SU-DHL-6 (cell line): ENCODE measurements around the gene PDIA5.

Experiments
- H2AFZ ChIP-seq: fragments of 200-600 bp; sonication (generic); 2 replicates; pipeline ENCODE4 v1.6.1; 2014; ENCODE audit warnings: low read depth, mild to moderate bottlenecking, moderate library complexity, mixed read lengths, antibody characterized with exemption, low read length; ENCODE audit not compliant: severe bottlenecking
- H3F3A ChIP-seq: fragments of 200-600 bp; shearing (Covaris generic); 2 replicates; pipeline ENCODE4 v1.6.0; 2016; ENCODE audit warnings: antibody characterized with exemption, mild to moderate bottlenecking; ENCODE audit not compliant: insufficient read depth
- H3K27ac ChIP-seq: fragments of 200-600 bp; sonication (generic); 2 replicates; pipeline ENCODE4 v1.5.1; 2016; ENCODE audit warnings: low read depth, mild to moderate bottlenecking, low read length, moderate library complexity, mixed read lengths
- H3K27me3 ChIP-seq: fragments of 200-600 bp; sonication (generic), shearing (Covaris generic); 2 replicates; pipeline ENCODE4 v1.6.0; 2014; ENCODE audit warnings: mild to moderate bottlenecking, low read length
- H3K36me3 ChIP-seq: fragments of 200-600 bp; sonication (generic); 2 replicates; pipeline ENCODE4 v1.6.1; 2014; ENCODE audit warnings: mild to moderate bottlenecking, low read length, mixed read lengths
- H3K4me2 ChIP-seq: fragments of 300-600, 200-600 bp; shearing (Covaris generic), sonication (generic); 2 replicates; pipeline ENCODE4 v1.6.0; 2014; ENCODE audit warnings: low read length, low read depth, mild to moderate bottlenecking; ENCODE audit not compliant: poor library complexity, severe bottlenecking
- H3K4me3 ChIP-seq: fragments of 200-600 bp; sonication (generic); 2 replicates; pipeline ENCODE4 v1.5.1; 2014; ENCODE audit warnings: antibody characterized with exemption, low read length, mild to moderate bottlenecking, mixed read lengths; ENCODE audit not compliant: insufficient read depth, poor library complexity, severe bottlenecking
- H3K79me2 ChIP-seq: fragments of 200-600 bp; sonication (generic); 2 replicates; pipeline ENCODE4 v1.6.1; 2014; ENCODE audit warnings: mild to moderate bottlenecking, low read length, moderate library complexity; ENCODE audit not compliant: insufficient read depth
- H3K9ac ChIP-seq: fragments of 200-600 bp; sonication (generic); 2 replicates; pipeline ENCODE4 v1.7.0; 2014; ENCODE audit warnings: mild to moderate bottlenecking, low read length
- H3K9me2 ChIP-seq: fragments of 200-600 bp; sonication (generic); replicated peaks from 2 replicates; pipeline ENCODE4 v1.6.1; 2014; ENCODE audit warnings: low read length; ENCODE audit not compliant: insufficient read depth
- H3K9me3 ChIP-seq: fragments of 200-600 bp; sonication (generic); 2 replicates; pipeline ENCODE4 v1.6.1; 2014; ENCODE audit warnings: low read length, mixed read lengths; ENCODE audit not compliant: insufficient read depth
- H4K20me1 ChIP-seq: fragments of 200-600 bp; sonication (generic); 2 replicates; pipeline ENCODE4 v1.6.1; 2014; ENCODE audit warnings: low read depth, mild to moderate bottlenecking, antibody characterized with exemption, low read length, moderate library complexity, mixed read lengths
- EZH2phosphoT487 ChIP-seq: fragments of 200-600 bp; sonication (generic), shearing (Covaris generic); conservative IDR thresholded peaks from 2 replicates; pipeline ENCODE4 v1.6.1; 2018; ENCODE audit warnings: mild to moderate bottlenecking, antibody characterized with exemption, low read length, moderate library complexity, mixed read lengths
- TF ChIP-seq, protein P1 (sequence below): fragments of 200-600 bp; sonication (generic); IDR thresholded peaks from one replicate; pipeline ENCODE4 v1.5.1; 2017; ENCODE audit warnings: antibody characterized with exemption, mild to moderate bottlenecking, low read length, moderate library complexity; ENCODE audit not compliant: insufficient read depth, poor library complexity, severe bottlenecking

The PDIA5 gene

DNA sequence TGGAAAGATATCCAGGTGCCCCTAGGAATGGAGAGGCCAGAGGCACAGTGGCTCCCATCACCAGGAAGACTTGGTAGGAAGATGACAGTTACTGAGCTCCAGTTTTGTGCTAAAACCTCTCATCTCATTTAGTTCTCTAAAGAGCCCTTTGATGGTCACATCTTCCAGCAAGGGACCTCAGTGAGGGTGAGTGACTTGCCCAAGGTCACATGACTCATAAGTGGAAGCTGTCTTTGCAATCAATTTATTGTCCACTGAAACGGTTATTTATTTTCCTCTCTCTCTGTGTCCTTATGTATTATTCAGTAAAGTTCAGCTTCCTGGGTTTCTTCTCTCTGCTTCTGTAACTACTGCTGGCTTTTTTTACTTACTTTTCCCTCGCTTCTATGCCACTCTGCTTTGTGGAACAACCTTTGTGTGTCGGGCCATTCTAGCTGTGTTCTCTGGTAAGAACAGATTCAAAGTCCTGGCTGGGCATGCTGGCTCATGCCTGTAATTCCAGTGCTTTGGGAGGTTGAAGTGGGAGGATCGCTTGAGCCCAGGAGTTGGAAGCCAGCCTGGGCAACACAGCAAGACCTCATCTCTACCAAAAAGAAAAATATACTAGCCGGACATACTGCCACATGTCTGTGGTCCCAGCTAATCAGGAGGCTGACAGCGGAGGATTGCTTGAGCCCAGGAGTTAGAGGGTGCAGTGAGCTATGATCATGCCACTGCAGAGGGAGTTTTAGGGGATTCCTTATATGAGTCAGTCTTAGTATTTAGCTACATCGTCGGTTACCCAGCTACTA is 55.9 kb downstream of the PDIA5 start:
- Histone ChIP-seq H3K4me3 (no peak overlapping the region), H4K20me1 (no peaks in the 10 kb centered on the region), H3K27ac (no peak overlapping the region), H3K9me3 (no peaks in the 10 kb centered on the region), H3K79me2 (no peaks in the 10 kb centered on the region), H3K9me2 (no peaks in the 10 kb centered on the region), H3K27me3 (no peaks in the 10 kb centered on the region), H2AFZ (no peak overlapping the region), H3K4me2 (no peak overlapping the region), H3F3A (no peaks in the 10 kb centered on the region), H3K36me3 (no peaks in the 10 kb centered on the region), H3K9ac (no peak overlapping the region)
- no peak for TF ChIP-seq EZH2phosphoT487
- TF ChIP-seq, protein P1, sequence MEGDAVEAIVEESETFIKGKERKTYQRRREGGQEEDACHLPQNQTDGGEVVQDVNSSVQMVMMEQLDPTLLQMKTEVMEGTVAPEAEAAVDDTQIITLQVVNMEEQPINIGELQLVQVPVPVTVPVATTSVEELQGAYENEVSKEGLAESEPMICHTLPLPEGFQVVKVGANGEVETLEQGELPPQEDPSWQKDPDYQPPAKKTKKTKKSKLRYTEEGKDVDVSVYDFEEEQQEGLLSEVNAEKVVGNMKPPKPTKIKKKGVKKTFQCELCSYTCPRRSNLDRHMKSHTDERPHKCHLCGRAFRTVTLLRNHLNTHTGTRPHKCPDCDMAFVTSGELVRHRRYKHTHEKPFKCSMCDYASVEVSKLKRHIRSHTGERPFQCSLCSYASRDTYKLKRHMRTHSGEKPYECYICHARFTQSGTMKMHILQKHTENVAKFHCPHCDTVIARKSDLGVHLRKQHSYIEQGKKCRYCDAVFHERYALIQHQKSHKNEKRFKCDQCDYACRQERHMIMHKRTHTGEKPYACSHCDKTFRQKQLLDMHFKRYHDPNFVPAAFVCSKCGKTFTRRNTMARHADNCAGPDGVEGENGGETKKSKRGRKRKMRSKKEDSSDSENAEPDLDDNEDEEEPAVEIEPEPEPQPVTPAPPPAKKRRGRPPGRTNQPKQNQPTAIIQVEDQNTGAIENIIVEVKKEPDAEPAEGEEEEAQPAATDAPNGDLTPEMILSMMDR, result no peak

DNA sequence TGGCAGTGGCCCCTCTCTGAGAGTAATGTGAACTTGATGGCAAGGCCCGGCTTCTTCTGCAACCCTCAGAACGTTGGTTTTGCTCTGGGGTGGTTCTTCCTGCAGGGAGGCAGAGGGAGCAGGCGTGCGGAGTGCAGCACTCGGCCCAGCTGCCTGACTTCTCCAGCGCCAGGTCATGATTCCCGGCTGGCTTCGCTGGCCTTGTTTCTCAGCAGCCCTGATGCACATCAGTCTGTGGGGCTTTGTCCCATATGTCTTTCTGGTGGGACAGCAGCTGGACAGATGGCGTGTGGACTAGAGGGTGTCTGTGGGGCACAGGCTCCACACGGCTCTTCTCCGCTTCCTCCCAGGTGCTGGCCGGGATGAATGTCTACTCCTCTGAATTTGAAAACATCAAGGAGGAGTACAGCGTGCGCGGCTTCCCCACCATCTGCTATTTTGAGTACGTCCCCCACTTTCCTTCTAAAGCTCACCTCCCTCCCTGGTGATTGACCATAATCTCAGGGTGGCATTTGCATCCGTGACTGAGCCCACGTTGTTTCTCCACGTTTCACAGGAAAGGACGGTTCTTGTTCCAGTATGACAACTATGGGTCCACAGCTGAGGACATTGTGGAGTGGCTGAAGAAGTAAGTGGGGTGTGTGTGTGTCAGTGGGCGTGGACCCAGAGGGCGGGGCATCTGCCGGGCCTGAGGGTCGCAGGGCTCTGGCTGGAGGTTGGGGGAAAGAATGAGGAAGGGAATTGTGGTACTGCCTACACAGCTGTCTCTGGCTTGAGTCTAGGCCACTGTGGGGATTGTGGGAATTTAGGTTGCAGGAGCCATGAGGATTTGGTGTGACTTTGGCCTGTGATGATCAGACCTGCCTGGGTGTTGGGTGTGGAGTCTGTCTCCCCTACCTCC is 57.1 kb downstream of the PDIA5 start:
- H2AFZ ChIP-seq, result no peak overlapping the region
- H3K9me3 ChIP-seq, result no peaks in the 10 kb centered on the region
- no peaks in the 10 kb centered on the region for H3K36me3 ChIP-seq
- H3K4me3 ChIP-seq, result no peak overlapping the region
- no peak overlapping the region for H3K27ac ChIP-seq
- H3K9me2 ChIP-seq, result no peaks in the 10 kb centered on the region
- H4K20me1 ChIP-seq, result no peaks in the 10 kb centered on the region
- no peak overlapping the region for H3K9ac ChIP-seq
- TF ChIP-seq, protein P1, result no peak
- TF ChIP-seq EZH2phosphoT487, result no peak
- no peaks in the 10 kb centered on the region for H3K79me2 ChIP-seq
- no peak overlapping the region for H3K4me2 ChIP-seq
- no peaks in the 10 kb centered on the region for H3K27me3 ChIP-seq
- no peaks in the 10 kb centered on the region for H3F3A ChIP-seq

DNA sequence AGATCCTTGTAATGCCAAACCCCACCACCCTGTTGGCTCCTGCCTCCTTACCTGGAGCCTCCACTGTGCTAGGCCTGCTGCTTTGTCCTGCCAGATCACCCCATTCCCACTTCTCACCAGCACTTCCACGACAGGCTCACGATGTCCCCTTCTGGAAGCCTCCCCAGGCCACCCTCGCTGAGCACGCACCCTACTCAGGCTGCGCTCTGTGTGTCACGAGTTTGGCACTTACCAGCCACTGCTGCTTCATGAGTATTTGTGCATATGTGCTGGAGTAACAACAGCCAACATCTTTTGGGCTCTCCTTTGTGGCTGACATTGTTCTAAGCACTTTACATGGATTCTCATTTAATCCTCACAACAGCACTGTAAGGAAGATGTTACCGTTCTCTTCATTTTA is 58.1 kb downstream of the PDIA5 start:
- H3K4me3 ChIP-seq, result no peak overlapping the region
- H3K36me3 ChIP-seq, result no peaks in the 10 kb centered on the region
- no peaks in the 10 kb centered on the region for H3K9me2 ChIP-seq
- no peak for TF ChIP-seq EZH2phosphoT487
- TF ChIP-seq, protein P1, result no peak
- H3K27ac ChIP-seq, result no peak overlapping the region
- no peak overlapping the region for H3K9ac ChIP-seq
- no peaks in the 10 kb centered on the region for H4K20me1 ChIP-seq
- no peaks in the 10 kb centered on the region for H3K27me3 ChIP-seq
- H3K9me3 ChIP-seq, result no peaks in the 10 kb centered on the region
- H3K4me2 ChIP-seq, result no peak overlapping the region
- no peak overlapping the region for H2AFZ ChIP-seq
- H3K79me2 ChIP-seq, result no peaks in the 10 kb centered on the region
- no peaks in the 10 kb centered on the region for H3F3A ChIP-seq
